HG03175 (cell line): ENCODE measurements around the gene TCF25.

Experiments
- ATAC-seq: cut with Tn5 transposase; IDR thresholded peaks from one replicate; pipeline ENCODE4 v1.9.1; 2021; ENCODE audit warnings: mild to moderate bottlenecking, moderate library complexity; ENCODE audit not compliant: unreplicated experiment

Gene TCF25

GRCh38 chr16:89938175-89938885 lies 64.9 kb downstream of the TCF25 start:
- no peak for ATAC-seq

- ATAC-seq = no peak
These were observed 71.4 kb downstream of the TCF25 start for GRCh38 chr16:89944773-89945172.

- ATAC-seq = no peak
These were observed 72.3 kb downstream of the TCF25 start for GRCh38 chr16:89945654-89946053.

- ATAC-seq = no peak
These were observed 73.1 kb downstream of the TCF25 start for GRCh38 chr16:89946515-89946914.

GRCh38 chr16:89949121-89949742 lies 75.8 kb downstream of the TCF25 start:
- ATAC-seq = no peak

GRCh38 chr16:89949756-89950155 lies 76.4 kb downstream of the TCF25 start:
- ATAC-seq = no peak

GRCh38 chr16:89951509-89951908 lies 78.1 kb downstream of the TCF25 start:
- ATAC-seq = no peak

- ATAC-seq = no peak
These were observed 78.7 kb downstream of the TCF25 start for GRCh38 chr16:89952049-89952448.

- ATAC-seq = no peak
These were observed 79.2 kb downstream of the TCF25 start for GRCh38 chr16:89952551-89952950.

- peak; percentile 77 for ATAC-seq
These were observed 80.4 kb downstream of the TCF25 start for GRCh38 chr16:89953671-89954406.

- ATAC-seq = no peak
These were observed 81.1 kb downstream of the TCF25 start for GRCh38 chr16:89954462-89954861.

- ATAC-seq = no peak
These were observed 81.8 kb downstream of the TCF25 start for GRCh38 chr16:89955001-89955685.

GRCh38 chr16:89956505-89957215 lies 83.3 kb downstream of the TCF25 start:
- no peak for ATAC-seq

GRCh38 chr16:89957216-89957785 lies 83.9 kb downstream of the TCF25 start:
- no peak for ATAC-seq

GRCh38 chr16:89958068-89958467 lies 84.7 kb downstream of the TCF25 start:
- no peak for ATAC-seq

- no peak for ATAC-seq
These were observed 85.2 kb downstream of the TCF25 start for GRCh38 chr16:89958596-89958995.

- ATAC-seq = no peak
These were observed 87.6 kb downstream of the TCF25 start for GRCh38 chr16:89960966-89961365.
